ENCODE data around the gene TRUB1.

The TRUB1 gene

DNA sequence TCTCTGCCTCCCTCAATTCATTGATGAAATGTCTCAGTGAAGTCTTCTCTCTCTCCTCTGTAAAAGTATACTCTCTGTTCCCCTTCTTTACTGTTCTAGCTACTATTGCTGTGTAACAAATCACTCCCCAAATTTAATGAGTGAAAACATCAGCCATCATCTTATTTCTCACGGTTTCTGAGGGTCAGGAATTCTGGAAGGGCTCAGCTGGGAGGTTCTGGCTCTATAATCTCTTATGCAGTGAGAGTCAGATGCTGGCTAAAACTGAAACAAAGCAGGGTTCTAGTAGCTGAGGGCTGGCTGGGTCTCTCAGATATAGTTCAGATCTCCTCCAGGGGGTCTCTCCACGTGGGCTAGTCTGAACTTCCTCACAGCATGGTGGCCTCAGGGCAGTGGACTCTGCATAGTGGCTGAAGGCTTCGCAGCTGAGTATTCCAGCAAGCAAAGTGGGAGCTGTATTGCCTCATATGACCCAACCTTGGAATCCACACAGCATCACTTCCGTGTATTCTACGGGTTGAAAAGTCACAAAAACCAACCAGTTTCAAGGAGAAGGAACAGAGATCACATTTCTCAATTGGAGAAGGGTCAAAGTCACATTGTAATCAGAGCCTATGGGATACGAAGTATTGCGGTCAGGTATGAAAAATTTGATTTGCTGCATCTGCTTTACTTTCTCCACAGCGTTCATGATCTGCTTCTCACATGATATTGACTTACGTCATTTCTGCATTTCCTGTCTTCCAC, 80.4 kb downstream of the TRUB1 start:
- DNase-seq (ENCODE audit: low spot score), result no peak
- TF ChIP-seq, protein P1, sequence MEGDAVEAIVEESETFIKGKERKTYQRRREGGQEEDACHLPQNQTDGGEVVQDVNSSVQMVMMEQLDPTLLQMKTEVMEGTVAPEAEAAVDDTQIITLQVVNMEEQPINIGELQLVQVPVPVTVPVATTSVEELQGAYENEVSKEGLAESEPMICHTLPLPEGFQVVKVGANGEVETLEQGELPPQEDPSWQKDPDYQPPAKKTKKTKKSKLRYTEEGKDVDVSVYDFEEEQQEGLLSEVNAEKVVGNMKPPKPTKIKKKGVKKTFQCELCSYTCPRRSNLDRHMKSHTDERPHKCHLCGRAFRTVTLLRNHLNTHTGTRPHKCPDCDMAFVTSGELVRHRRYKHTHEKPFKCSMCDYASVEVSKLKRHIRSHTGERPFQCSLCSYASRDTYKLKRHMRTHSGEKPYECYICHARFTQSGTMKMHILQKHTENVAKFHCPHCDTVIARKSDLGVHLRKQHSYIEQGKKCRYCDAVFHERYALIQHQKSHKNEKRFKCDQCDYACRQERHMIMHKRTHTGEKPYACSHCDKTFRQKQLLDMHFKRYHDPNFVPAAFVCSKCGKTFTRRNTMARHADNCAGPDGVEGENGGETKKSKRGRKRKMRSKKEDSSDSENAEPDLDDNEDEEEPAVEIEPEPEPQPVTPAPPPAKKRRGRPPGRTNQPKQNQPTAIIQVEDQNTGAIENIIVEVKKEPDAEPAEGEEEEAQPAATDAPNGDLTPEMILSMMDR (IDR thresholded peaks at IDR 0.05; ENCODE audit: borderline replicate concordance, control extremely low read depth, extremely low read depth, insufficient read depth, missing control alignments), result no peak
- in situ Hi-C loops (cut with MboI; ENCODE audit: low sequenced_read_pairs, unreplicated experiment), result no loop called here

DNA sequence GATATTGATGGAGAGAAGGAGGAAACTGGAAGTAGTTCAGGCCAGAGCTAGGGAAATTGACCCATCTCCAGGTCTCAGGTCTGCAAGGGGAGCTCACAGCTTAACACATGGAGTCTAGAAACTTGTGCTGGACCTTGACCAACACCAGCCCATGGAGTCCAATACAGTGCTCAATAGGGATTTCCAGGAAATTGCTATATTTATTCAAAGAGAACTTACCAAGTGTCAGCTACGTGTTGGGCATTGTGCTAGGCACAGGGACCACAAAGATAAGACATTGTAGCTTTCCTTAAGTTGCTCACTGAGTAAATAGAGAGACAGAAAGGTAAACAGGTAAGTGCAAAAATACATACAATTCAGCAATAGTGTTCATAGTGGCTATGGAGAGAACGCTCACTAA, 82.5 kb downstream of the TRUB1 start:
- TF ChIP-seq, protein P1 (IDR thresholded peaks at IDR 0.05; ENCODE audit: borderline replicate concordance, control extremely low read depth, extremely low read depth, insufficient read depth, missing control alignments), result no peak
- in situ Hi-C loops (cut with MboI; ENCODE audit: low sequenced_read_pairs, unreplicated experiment), result no loop called here

DNA sequence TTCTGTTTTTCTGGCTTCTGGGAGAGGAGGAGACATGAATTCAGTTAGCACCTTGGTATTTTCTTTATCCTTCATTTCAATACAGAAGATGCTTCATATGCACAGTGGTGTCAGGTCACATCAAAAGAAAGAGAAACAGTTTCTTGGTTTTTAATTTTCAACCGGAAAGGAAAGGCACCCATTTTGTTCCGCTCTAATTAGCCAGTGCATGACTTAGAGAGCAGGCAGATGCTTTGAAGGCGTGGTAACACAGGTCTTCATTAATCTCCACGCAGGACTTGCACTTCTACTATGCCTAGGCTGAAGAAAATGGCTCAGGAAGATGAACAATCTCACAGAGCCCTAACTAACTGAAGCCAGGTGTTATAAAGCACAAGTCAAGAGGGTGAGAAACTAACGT, 84.7 kb downstream of the TRUB1 start:
- TF ChIP-seq, protein P1 (IDR thresholded peaks at IDR 0.05; ENCODE audit: borderline replicate concordance, control extremely low read depth, extremely low read depth, insufficient read depth, missing control alignments), result no peak
- in situ Hi-C loops (cut with MboI; ENCODE audit: low sequenced_read_pairs, unreplicated experiment), result no loop called here
- DNase-seq (ENCODE audit: low spot score), result no peak

More for the DNA sequence above, 82.5 kb downstream of the TRUB1 start:
- no peak for DNase-seq (ENCODE audit: low spot score)

GRCh38 chr10:115023715-115024114, 85.7 kb downstream of the TRUB1 start:
- no peak for DNase-seq (ENCODE audit: low spot score)
- in situ Hi-C loops (cut with MboI; ENCODE audit: low sequenced_read_pairs, unreplicated experiment), result no loop called here
- TF ChIP-seq, protein P1 (IDR thresholded peaks at IDR 0.05; ENCODE audit: borderline replicate concordance, control extremely low read depth, extremely low read depth, insufficient read depth, missing control alignments), result no peak

GRCh38 chr10:115024371-115024770, 86.4 kb downstream of the TRUB1 start:
- in situ Hi-C loops (cut with MboI; ENCODE audit: low sequenced_read_pairs, unreplicated experiment), result no loop called here
- TF ChIP-seq, protein P1 (IDR thresholded peaks at IDR 0.05; ENCODE audit: borderline replicate concordance, control extremely low read depth, extremely low read depth, insufficient read depth, missing control alignments), result no peak
- DNase-seq (ENCODE audit: low spot score), result no peak

GRCh38 chr10:115026056-115026745, 88.2 kb downstream of the TRUB1 start:
- TF ChIP-seq, protein P1 (IDR thresholded peaks at IDR 0.05; ENCODE audit: borderline replicate concordance, control extremely low read depth, extremely low read depth, insufficient read depth, missing control alignments), result no peak
- in situ Hi-C loops (cut with MboI; ENCODE audit: low sequenced_read_pairs, unreplicated experiment), result no loop called here
- no peak for DNase-seq (ENCODE audit: low spot score)

Measured in GM13976 (cell line).